HG02623 (cell line): ENCODE measurements around the gene EXT2.

Source experiments
- ATAC-seq: cut with Tn5 transposase; IDR thresholded peaks from one replicate; pipeline ENCODE4 v1.9.1; 2021; ENCODE audit warnings: moderate library complexity; ENCODE audit not compliant: unreplicated experiment

EXT2 gene

DNA sequence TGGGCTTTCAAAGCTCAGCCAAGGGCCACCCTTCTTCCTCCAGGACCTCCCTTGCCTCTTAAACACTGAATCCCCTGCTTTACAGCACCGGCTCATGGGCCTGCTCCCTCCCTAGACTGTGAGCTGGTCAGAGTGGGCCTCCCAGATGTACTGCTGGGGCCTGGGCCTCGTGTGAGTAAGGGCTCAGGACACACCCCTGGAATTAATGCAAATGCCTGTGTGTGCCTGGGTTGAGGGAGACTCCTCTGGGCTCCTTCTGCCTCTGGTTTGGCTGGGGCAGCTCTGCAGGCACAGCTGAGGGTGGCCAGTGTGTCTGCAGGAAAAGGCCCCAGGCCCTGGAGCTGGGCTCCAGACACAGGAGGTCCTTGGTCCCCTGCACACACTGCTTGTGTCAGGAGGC is 190.3 kb downstream of the EXT2 start:
- ATAC-seq, result no peak

DNA sequence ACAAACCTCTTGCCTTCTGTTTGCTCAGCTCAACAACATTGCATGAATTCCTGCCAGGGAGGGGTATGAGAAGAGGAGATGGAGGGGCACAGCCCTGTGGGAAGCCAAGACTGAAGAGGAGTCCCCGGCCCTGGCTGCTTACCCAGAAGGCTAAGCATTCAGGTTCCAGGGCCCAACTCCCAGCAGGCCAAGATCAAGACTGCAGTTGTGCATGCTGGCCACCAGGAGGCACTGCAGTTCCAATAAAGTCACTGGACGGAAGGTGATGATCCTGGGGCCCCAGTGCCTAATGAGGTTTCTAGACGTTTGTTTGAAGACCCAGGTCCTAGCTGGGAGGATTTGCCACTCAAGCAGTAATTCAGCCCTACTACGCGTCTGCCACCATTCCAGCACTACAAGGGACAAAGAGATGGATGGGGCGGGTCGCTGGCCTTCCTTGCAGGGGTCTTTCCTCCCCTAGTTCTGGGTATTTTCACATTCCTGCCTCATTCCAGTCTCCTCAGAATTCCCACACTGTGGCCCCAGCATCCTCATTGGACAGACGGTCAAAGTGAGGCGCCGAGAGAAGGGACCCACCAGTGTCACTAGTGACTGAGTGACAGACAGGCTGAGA is 190.9 kb downstream of the EXT2 start:
- no peak for ATAC-seq

- no peak for ATAC-seq
Observed at GRCh38 chr11:44286911-44287310, 191.4 kb downstream of the EXT2 start.

DNA sequence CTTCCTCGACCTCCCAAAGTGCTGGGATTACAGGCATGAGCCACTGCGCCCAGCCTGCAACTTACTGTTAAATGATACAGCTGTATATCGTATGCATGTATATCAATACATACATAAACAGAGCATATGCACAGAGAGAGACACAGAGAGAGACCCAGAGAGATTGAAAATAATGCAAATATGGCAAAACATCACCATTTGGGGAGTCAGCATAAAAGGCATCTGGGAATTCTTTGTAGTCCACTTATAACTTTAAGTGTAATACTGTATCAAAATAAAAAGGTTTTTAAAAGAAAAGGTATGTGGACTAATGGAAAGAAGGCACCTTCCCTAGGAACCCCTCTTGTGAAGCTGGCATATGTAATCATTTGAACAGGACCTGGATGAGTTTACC is 192.7 kb downstream of the EXT2 start:
- ATAC-seq, result no peak

DNA sequence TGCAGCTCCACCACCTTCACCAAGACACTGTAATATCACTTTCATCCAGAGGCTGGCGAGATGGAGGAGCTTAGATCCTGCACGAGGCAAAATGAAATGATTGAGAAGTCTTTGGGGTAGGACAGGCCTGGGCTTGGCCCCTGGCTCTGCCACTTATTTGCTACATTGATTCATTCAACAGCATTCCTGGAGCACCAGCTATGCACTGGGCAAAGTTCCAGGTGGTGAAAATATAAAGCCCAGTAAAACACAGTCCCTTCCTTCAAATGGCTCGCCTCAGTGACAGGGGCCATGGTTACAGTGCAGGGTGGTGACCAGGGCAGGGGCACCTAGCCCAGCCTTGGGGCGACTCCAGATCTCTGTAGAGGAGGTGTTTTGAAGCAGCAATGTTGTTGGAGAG is 194.7 kb downstream of the EXT2 start:
- no peak for ATAC-seq
